PC-3 (cell line): Measurements from ENCODE around the gene SMYD3. TPM values are rescaled to one million over a fixed set of nuclear protein-coding genes. Genes with fewer than 3 reads are reported as not detected.
A peak's percentile ranks its signal among the peaks of the same experiment; 100 is the strongest.

Experiments
- ATAC-seq: fragments of 200-7000 bp; cut with Tn5 transposase; 2 replicates; pipeline ENCODE4 v1.9.1; 2020; ENCODE audit warnings: mild to moderate bottlenecking, moderate library complexity
- BruUV-seq: library from RNA; stranded (reverse); fragments of 400-500 nt; replicated peaks from 2 replicates; lab custom pipeline; 2021; lab: Mats Ljungman, UMichigan
- CTCF ChIA-PET: fragments of 300-600 bp; sonication (Branson Sonifier 250); formaldehyde crosslinking; loops from one replicate; lab custom pipeline; 2022; ENCODE audit warnings: antibody characterized with exemption; lab: Charles Lee
- POLR2A ChIA-PET: fragments of 300-600 bp; sonication (Branson Sonifier 250); formaldehyde crosslinking; loops from one replicate; lab custom pipeline; 2022; ENCODE audit warnings: antibody characterized with exemption; ENCODE audit not compliant: unreplicated experiment; lab: Charles Lee
- DNase-seq: peaks from one replicate; pipeline ENCODE4 v3.0.0-alpha.2; 2015
- H2AFZ ChIP-seq: fragments of 300-600 bp; sonication (generic); 2 replicates; pipeline ENCODE4 v1.6.0; 2016; ENCODE audit warnings: antibody characterized with exemption, low read length
- H3F3A ChIP-seq: fragments of 300-600 bp; sonication (generic); one replicate; pipeline ENCODE4 v1.6.0; 2017; ENCODE audit warnings: antibody characterized with exemption, low read length, control low read depth, mild to moderate bottlenecking; ENCODE audit not compliant: unreplicated experiment
- H3K27ac ChIP-seq: fragments of 300-600 bp; sonication (generic); 2 replicates; pipeline ENCODE4 v1.5.1; 2016; ENCODE audit warnings: mild to moderate bottlenecking, low read length
- H3K27me3 ChIP-seq: fragments of 300-600 bp; sonication (generic); 2 replicates; pipeline ENCODE4 v1.6.1; 2016; ENCODE audit warnings: low read length, mixed read lengths
- H3K36me3 ChIP-seq: fragments of 300-600 bp; sonication (generic); 2 replicates; pipeline ENCODE4 v1.6.1; 2016; ENCODE audit warnings: low read depth, mixed run types, low read length, mixed read lengths
- H3K4me1 ChIP-seq: fragments of 300-600 bp; sonication (generic); 2 replicates; pipeline ENCODE4 v1.5.1; 2016; ENCODE audit warnings: low read length; ENCODE audit not compliant: insufficient read depth
- H3K4me2 ChIP-seq: fragments of 300-600 bp; sonication (generic); 2 replicates; pipeline ENCODE4 v1.6.0; 2016; ENCODE audit warnings: low read length
- H3K4me3 ChIP-seq: fragments of 300-600 bp; sonication (generic); 2 replicates; pipeline ENCODE4 v1.5.1; 2016; ENCODE audit warnings: mild to moderate bottlenecking, low read length, mixed read lengths
- H3K79me2 ChIP-seq: fragments of 300-600 bp; sonication (generic); 2 replicates; pipeline ENCODE4 v1.6.1; 2017; ENCODE audit warnings: low read length, mixed read lengths
- H3K9ac ChIP-seq: fragments of 300-600 bp; sonication (generic); 2 replicates; pipeline ENCODE4 v1.6.0; 2016; ENCODE audit warnings: mild to moderate bottlenecking, low read length
- H3K9me2 ChIP-seq: fragments of 300-600 bp; sonication (generic); replicated peaks from 2 replicates; pipeline ENCODE4 v1.6.1; 2016; ENCODE audit warnings: mixed run types, low read length, mixed read lengths
- H3K9me3 ChIP-seq: fragments of 300-600 bp; sonication (generic); 2 replicates; pipeline ENCODE4 v1.6.1; 2016; ENCODE audit warnings: low read length, mixed read lengths
- H4K20me1 ChIP-seq: fragments of 300-600 bp; sonication (generic); 2 replicates; pipeline ENCODE4 v1.6.1; 2016; ENCODE audit warnings: low read length, mixed read lengths
- CTCF ChIP-seq: fragments of 300-600 bp; sonication (generic); conservative IDR thresholded peaks from 2 replicates; pipeline ENCODE4 v1.5.1; 2017; ENCODE audit warnings: antibody characterized with exemption, low read depth, mild to moderate bottlenecking, low read length
- EZH2 ChIP-seq: fragments of 300-600 bp; sonication (generic); IDR thresholded peaks from one replicate; pipeline ENCODE4 v1.6.1; 2017; ENCODE audit warnings: antibody characterized with exemption, mild to moderate bottlenecking, low read length; ENCODE audit not compliant: unreplicated experiment
- EZH2phosphoT487 ChIP-seq: fragments of 300-600 bp; sonication (generic); IDR thresholded peaks from 2 replicates; pipeline ENCODE4 v1.6.1; 2018; ENCODE audit warnings: mild to moderate bottlenecking, antibody characterized with exemption, low read length, borderline replicate concordance
- intact Hi-C: fragments of 100-400 bp; cut with micrococcal nuclease; formaldehyde crosslinking; loops from 2 replicates; pipeline ENCODE4 v1.9.0; 2023
- total RNA-seq: library from RNA; depleted of rRNA; stranded (reverse); fragments of >200 nt; gene quantifications from 2 replicates; pipeline ENCODE4 v1.2.3, GENCODE V29; 2014

The SMYD3 gene
- total RNA-seq, 1 experiment from 2014 or later, result 33.0 TPM

- H4K20me1 ChIP-seq, result peaks cover under 1% of the 10 kb centered on the region; the same call in 1 of the 2 replicates
- intact Hi-C loops, result no loop called here
- POLR2A ChIA-PET, result no interaction called here
- no peaks in the 10 kb centered on the region for H3K9me2 ChIP-seq
- H3K79me2 ChIP-seq, result no peaks in the 10 kb centered on the region
- peaks cover 21% of the 10 kb centered on the region for H3K4me1 ChIP-seq
- H3K9ac ChIP-seq, result no peak overlapping the region
- peak; percentile 72 for ATAC-seq
- H3K36me3 ChIP-seq, result no peaks in the 10 kb centered on the region
- H3K27ac ChIP-seq, result no peak overlapping the region
- no peak for TF ChIP-seq EZH2
- no peak for TF ChIP-seq CTCF
- no peak for TF ChIP-seq EZH2phosphoT487
- no peak overlapping the region for H3K4me3 ChIP-seq
- H3K9me3 ChIP-seq, result no peaks in the 10 kb centered on the region
- H3K27me3 ChIP-seq, result no peaks in the 10 kb centered on the region
- no peaks in the 10 kb centered on the region for H3F3A ChIP-seq
- no peak overlapping the region for H2AFZ ChIP-seq
- BruUV-seq, result no TSS peak
- H3K4me2 ChIP-seq, result no peak overlapping the region; the same call in 1 of the 2 replicates
- DNase-seq, result peak; percentile 86
- CTCF ChIA-PET, result no interaction called here
Measured at GRCh38 chr1:245997471-245998258, 509.4 kb downstream of the SMYD3 start.

GRCh38 chr1:245996811-245997210 lies 510.3 kb downstream of the SMYD3 start:
- no peaks in the 10 kb centered on the region for H3K36me3 ChIP-seq
- ATAC-seq (no peak), DNase-seq (no peak)
- no peaks in the 10 kb centered on the region for H4K20me1 ChIP-seq
- H3K27me3 ChIP-seq, result no peaks in the 10 kb centered on the region
- no peak for TF ChIP-seq EZH2
- intact Hi-C loops, result no loop called here
- H3K4me1 ChIP-seq, result peaks cover 20% of the 10 kb centered on the region
- H3F3A ChIP-seq, result no peaks in the 10 kb centered on the region
- H3K4me2 ChIP-seq, result no peak overlapping the region
- no peaks in the 10 kb centered on the region for H3K79me2 ChIP-seq
- BruUV-seq, result no TSS peak
- ChIA-PET CTCF (no interaction called here), POLR2A (no interaction called here)
- no peak overlapping the region for H2AFZ ChIP-seq
- H3K9me2 ChIP-seq, result no peaks in the 10 kb centered on the region
- H3K27ac ChIP-seq, result no peak overlapping the region
- no peak overlapping the region for H3K9ac ChIP-seq
- no peak overlapping the region for H3K4me3 ChIP-seq
- H3K9me3 ChIP-seq, result no peaks in the 10 kb centered on the region

- Histone ChIP-seq H3F3A (no peaks in the 10 kb centered on the region), H3K4me2 (no peak overlapping the region), H3K27ac (no peak overlapping the region), H3K9me2 (no peaks in the 10 kb centered on the region), H3K36me3 (no peaks in the 10 kb centered on the region), H3K79me2 (no peaks in the 10 kb centered on the region), H3K4me1 (peaks cover 12% of the 10 kb centered on the region), H3K4me3 (no peak overlapping the region), H3K27me3 (no peaks in the 10 kb centered on the region), H3K9me3 (no peaks in the 10 kb centered on the region), H2AFZ (no peak overlapping the region), H3K9ac (no peak overlapping the region), H4K20me1 (no peaks in the 10 kb centered on the region)
- no peak for TF ChIP-seq EZH2
- POLR2A ChIA-PET, result no interaction called here
- DNase-seq (no peak), ATAC-seq (no peak)
- CTCF ChIA-PET, result no interaction called here
- intact Hi-C loops, result no loop called here
- BruUV-seq, result no TSS peak
Measured at GRCh38 chr1:245995474-245995873, 511.6 kb downstream of the SMYD3 start.
